ENCODE results near the gene TMEM38B.

TMEM38B gene

GRCh38 chr9:105678163-105678562 is 16.2 kb upstream of the TMEM38B start:
- H3K27ac ChIP-seq (replicated peaks): no peak overlapping the region

GRCh38 chr9:105678781-105679180 is 15.6 kb upstream of the TMEM38B start:
- no peak for TF ChIP-seq SPI1 (IDR thresholded peaks at IDR 0.05; ENCODE audit: borderline replicate concordance, low read depth)
- TF ChIP-seq, protein P1, sequence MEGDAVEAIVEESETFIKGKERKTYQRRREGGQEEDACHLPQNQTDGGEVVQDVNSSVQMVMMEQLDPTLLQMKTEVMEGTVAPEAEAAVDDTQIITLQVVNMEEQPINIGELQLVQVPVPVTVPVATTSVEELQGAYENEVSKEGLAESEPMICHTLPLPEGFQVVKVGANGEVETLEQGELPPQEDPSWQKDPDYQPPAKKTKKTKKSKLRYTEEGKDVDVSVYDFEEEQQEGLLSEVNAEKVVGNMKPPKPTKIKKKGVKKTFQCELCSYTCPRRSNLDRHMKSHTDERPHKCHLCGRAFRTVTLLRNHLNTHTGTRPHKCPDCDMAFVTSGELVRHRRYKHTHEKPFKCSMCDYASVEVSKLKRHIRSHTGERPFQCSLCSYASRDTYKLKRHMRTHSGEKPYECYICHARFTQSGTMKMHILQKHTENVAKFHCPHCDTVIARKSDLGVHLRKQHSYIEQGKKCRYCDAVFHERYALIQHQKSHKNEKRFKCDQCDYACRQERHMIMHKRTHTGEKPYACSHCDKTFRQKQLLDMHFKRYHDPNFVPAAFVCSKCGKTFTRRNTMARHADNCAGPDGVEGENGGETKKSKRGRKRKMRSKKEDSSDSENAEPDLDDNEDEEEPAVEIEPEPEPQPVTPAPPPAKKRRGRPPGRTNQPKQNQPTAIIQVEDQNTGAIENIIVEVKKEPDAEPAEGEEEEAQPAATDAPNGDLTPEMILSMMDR (IDR thresholded peaks at IDR 0.05; ENCODE audit: insufficient read depth, low read length): no peak
- no peak for TF ChIP-seq GABPA (IDR thresholded peaks at IDR 0.05; ENCODE audit: low read depth)

More at GRCh38 chr9:105678163-105678562, 16.2 kb upstream of the TMEM38B start:
- no peak for TF ChIP-seq POLR2AphosphoS5 (IDR thresholded peaks at IDR 0.05; ENCODE audit: low read depth)
- Histone ChIP-seq H3K4me3 (replicated peaks; ENCODE audit: insufficient read depth, low read length) (no peak overlapping the region), H3K27me3 (ENCODE audit: insufficient read depth, poor library complexity, severe bottlenecking) (no peaks in the 10 kb centered on the region)
- DNase-seq (ENCODE audit: low read depth in 1 of 2, low spot score in 1 of 2): no peak

GRCh38 chr9:105679257-105680022 is 14.9 kb upstream of the TMEM38B start:
- no peaks in the 10 kb centered on the region for H3K27me3 ChIP-seq (ENCODE audit: insufficient read depth, poor library complexity, severe bottlenecking)
- H3K4me3 ChIP-seq (replicated peaks; ENCODE audit: insufficient read depth, low read length): no peak overlapping the region
- no peak overlapping the region for H3K27ac ChIP-seq (replicated peaks)
- TF ChIP-seq GABPA (IDR thresholded peaks at IDR 0.05; ENCODE audit: low read depth): no peak
- TF ChIP-seq SPI1 (IDR thresholded peaks at IDR 0.05; ENCODE audit: borderline replicate concordance, low read depth): no peak
- TF ChIP-seq, protein P1 (IDR thresholded peaks at IDR 0.05; ENCODE audit: insufficient read depth, low read length): no peak
- no peak for TF ChIP-seq POLR2AphosphoS5 (IDR thresholded peaks at IDR 0.05; ENCODE audit: low read depth)
- no peak for TF ChIP-seq REST (IDR thresholded peaks at IDR 0.05; ENCODE audit: insufficient replicate concordance, low read depth)
- no peak for DNase-seq (ENCODE audit: low read depth in 1 of 2, low spot score in 1 of 2)

More at GRCh38 chr9:105678781-105679180, 15.6 kb upstream of the TMEM38B start:
- Histone ChIP-seq H3K27ac (replicated peaks) (no peak overlapping the region), H3K27me3 (ENCODE audit: insufficient read depth, poor library complexity, severe bottlenecking) (no peaks in the 10 kb centered on the region), H3K4me3 (replicated peaks; ENCODE audit: insufficient read depth, low read length) (no peak overlapping the region)
- DNase-seq (ENCODE audit: low read depth in 1 of 2, low spot score in 1 of 2): no peak

GRCh38 chr9:105681313-105681712 is 13.0 kb upstream of the TMEM38B start:
- H3K4me3 ChIP-seq (replicated peaks; ENCODE audit: insufficient read depth, low read length): no peak overlapping the region
- DNase-seq (ENCODE audit: low read depth in 1 of 2, low spot score in 1 of 2): no peak
- TF ChIP-seq POLR2AphosphoS5 (IDR thresholded peaks at IDR 0.05; ENCODE audit: low read depth): no peak
- TF ChIP-seq REST (IDR thresholded peaks at IDR 0.05; ENCODE audit: insufficient replicate concordance, low read depth): no peak
- TF ChIP-seq, protein P1 (IDR thresholded peaks at IDR 0.05; ENCODE audit: insufficient read depth, low read length): no peak
- TF ChIP-seq GABPA (IDR thresholded peaks at IDR 0.05; ENCODE audit: low read depth): no peak
- no peak for TF ChIP-seq SPI1 (IDR thresholded peaks at IDR 0.05; ENCODE audit: borderline replicate concordance, low read depth)
- no peaks in the 10 kb centered on the region for H3K27me3 ChIP-seq (ENCODE audit: insufficient read depth, poor library complexity, severe bottlenecking)
- H3K27ac ChIP-seq (replicated peaks): no peak overlapping the region

All from HL-60 (cell line).